ENCODE results near the gene MBD3L1.

The MBD3L1 gene

GRCh38 chr19:8884416-8884815, 52.2 kb downstream of the MBD3L1 start:
- DNase-seq = no peak

GRCh38 chr19:8887364-8887763, 55.2 kb downstream of the MBD3L1 start:
- DNase-seq = no peak

GRCh38 chr19:8890260-8890659, 58.1 kb downstream of the MBD3L1 start:
- DNase-seq = no peak
